ENCODE data around the gene SLC66A2.

DNA sequence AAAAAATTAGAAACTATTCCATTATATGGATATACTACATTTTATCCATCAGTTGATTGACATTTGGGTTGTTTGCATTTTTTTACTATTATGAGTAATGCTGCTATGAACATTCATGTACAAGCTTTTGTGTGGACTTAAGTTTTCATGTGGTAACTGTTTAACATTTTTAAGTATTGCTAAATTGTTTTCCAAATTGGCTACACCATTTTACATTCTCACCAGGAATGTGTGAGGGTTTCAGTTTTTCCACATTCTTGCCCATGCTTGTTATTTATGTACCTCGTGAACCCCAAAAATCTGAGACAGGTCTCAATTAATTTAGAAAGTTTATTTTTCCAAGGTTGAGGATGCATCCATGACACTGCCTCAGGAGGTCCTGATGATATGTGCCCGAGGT is 40.0 kb upstream of the SLC66A2 start:
- TF ChIP-seq, protein P1, sequence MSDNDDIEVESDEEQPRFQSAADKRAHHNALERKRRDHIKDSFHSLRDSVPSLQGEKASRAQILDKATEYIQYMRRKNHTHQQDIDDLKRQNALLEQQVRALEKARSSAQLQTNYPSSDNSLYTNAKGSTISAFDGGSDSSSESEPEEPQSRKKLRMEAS (IDR thresholded peaks at IDR 0.05), result no peak
- no peak for TF ChIP-seq EGR1 (IDR thresholded peaks at IDR 0.05)
- no peak for TF ChIP-seq EP300 (IDR thresholded peaks at IDR 0.05; ENCODE audit: borderline replicate concordance)
- TF ChIP-seq TCF12 (IDR thresholded peaks at IDR 0.05; ENCODE audit: low read depth), result no peak
- no peak for TF ChIP-seq REST (IDR thresholded peaks at IDR 0.05; ENCODE audit: low read depth)
- TF ChIP-seq NFIC (IDR thresholded peaks at IDR 0.05), result no peak
- TF ChIP-seq FOXM1 (IDR thresholded peaks at IDR 0.05; ENCODE audit: borderline replicate concordance, low read depth), result no peak
- no peak for TF ChIP-seq YY1 (IDR thresholded peaks at IDR 0.05; ENCODE audit: low read depth)
- TF ChIP-seq RAD21 (IDR thresholded peaks at IDR 0.05; ENCODE audit: low read depth), result no peak
- no peak for TF ChIP-seq CEBPB (IDR thresholded peaks at IDR 0.05)
